Loucy (cell line): Measurements from ENCODE around the gene GGPS1.

Source experiments
- EZH2phosphoT487 ChIP-seq: fragments of 200-600 bp; IDR thresholded peaks from 2 replicates; pipeline ENCODE4 v1.6.1; 2018; ENCODE audit warnings: antibody characterized with exemption, mild to moderate bottlenecking, moderate library complexity, borderline replicate concordance
- TF ChIP-seq, protein P1 (sequence below): fragments of 200-600 bp; sonication (generic); conservative IDR thresholded peaks from 2 replicates; pipeline ENCODE4 v1.5.1; 2014; ENCODE audit warnings: mild to moderate bottlenecking, antibody characterized with exemption, low read length

GRCh38 chr1:235302143-235302542 is 26.2 kb upstream of the GGPS1 start:
- TF ChIP-seq, protein P1, sequence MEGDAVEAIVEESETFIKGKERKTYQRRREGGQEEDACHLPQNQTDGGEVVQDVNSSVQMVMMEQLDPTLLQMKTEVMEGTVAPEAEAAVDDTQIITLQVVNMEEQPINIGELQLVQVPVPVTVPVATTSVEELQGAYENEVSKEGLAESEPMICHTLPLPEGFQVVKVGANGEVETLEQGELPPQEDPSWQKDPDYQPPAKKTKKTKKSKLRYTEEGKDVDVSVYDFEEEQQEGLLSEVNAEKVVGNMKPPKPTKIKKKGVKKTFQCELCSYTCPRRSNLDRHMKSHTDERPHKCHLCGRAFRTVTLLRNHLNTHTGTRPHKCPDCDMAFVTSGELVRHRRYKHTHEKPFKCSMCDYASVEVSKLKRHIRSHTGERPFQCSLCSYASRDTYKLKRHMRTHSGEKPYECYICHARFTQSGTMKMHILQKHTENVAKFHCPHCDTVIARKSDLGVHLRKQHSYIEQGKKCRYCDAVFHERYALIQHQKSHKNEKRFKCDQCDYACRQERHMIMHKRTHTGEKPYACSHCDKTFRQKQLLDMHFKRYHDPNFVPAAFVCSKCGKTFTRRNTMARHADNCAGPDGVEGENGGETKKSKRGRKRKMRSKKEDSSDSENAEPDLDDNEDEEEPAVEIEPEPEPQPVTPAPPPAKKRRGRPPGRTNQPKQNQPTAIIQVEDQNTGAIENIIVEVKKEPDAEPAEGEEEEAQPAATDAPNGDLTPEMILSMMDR = no peak
- TF ChIP-seq EZH2phosphoT487 = no peak
